Activated CD4-positive, alpha-beta T cell treated with anti-CD3 and anti-CD28 coated beads, Interleukin-2, amount 50 U/mL, for 16 hours (primary cell): Measurements from ENCODE around the gene TMSB10.
A peak's percentile ranks its signal among the peaks of the same experiment; 100 is the strongest.

Source experiments
- DNase-seq: peaks from one replicate; pipeline ENCODE4 v3.0.0-alpha.2; 2020

Gene TMSB10

DNA sequence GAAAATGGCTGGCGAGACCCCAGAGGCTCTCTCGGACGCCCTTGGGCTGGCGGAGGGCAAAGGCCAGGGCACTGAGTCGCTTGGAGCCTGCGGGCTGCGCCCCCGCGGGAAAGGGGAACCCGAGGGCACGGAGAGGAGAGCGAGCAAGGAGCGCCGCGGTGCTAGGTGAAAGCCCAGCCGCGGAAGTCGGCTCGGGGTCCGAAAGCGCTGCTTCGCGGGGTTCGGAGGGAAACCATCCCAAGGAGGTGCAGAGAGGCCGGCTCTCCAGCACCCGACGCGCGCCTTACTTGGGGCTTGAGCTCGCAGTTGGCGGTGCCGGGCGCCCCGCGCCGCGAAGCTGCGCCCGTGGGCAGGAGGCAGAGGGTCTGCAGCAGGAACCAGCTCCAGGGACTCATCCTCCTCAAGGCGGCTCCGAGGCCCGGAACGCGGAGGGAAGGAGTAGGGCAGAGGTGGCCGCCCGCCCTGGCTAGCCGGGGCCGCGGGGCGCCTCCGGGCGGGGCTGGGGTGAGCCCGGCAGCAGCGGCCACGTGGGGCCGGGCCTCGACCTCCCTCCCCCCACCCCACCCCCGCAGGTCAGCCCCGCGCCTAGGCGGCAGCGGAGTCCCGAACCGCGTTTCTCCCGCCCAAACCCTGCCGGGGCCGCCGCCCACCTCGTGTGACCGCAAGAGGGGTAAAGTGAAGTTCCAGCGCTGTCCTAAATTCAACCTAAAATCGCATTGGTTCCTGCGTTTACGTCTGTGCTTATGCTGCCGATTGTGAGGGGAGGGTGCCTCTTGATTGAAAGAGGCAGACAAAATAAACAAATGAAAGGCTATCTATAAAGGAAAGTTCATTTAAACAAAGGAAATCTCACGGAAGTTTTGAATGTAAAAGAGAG lies 24.6 kb upstream of the TMSB10 start, which contains the start of gene TRABD2A:
Gene TRABD2A, minus strand, starts transcription at position 440 of the 877 bp plus-strand sequence. Its CDS starts 45 bp downstream, at position 395.
- DNase-seq: peak; percentile 60

DNA sequence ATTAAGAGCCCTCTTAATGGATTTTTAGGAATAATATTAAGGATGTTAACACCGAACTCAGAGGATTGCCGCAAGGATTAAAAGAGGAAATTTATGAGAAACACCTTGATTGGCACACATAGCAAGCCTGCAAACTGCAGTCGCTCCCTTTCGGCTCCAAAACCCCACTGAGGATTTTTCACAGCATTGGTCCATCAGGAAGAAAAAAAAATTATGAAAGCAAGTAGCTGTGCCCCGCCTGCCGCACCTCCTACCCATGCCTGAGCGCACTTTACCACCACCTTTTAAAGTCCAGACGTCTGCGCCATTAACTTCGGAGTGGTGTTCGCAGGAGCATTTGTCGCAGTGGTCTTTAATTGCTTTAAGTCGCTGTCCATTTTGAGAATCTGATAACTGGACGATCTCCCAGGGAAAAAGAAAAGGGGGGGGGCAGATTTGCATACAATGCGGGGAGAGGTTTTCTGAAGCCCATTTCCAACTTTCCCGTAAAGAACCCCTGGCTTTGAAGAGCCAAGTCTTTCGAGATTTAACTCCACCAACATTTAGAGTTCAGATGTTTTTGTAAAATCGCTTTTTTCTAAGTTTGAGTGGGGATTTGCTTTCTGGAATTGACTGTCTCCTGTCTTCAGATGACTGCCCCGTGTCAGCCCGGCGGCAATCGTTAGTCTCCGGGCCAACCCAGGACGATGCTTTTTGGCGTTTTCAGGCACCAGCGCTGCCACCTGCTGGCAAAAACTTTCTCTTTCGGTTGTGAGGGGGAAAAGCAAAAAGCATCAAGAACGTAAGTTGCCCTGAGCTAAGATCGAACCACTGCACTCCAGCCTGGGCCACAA lies 23.7 kb upstream of the TMSB10 start:
- peak; percentile 94 for DNase-seq

DNA sequence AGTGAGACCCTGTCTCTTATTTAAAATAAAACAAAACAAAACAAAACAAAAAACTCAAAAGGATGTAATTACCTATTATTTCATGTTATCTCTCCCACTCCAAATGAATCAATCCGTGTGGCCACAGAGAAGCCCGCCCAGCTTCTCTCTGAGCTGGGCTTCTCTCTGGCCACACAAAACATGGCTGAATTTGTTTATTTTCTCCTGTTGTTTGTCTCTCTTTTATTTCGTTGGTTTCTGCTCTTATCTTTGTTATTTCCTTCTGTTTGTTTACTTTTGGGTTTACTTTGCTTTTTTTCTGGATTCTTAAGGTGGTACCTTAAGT lies 23.1 kb upstream of the TMSB10 start:
- DNase-seq: no peak

GRCh38 chr2:84882775-84883550 lies 22.5 kb upstream of the TMSB10 start:
- DNase-seq: no peak

GRCh38 chr2:84884449-84884848 lies 21.0 kb upstream of the TMSB10 start:
- no peak for DNase-seq

- DNase-seq: no peak
These were observed 20.3 kb upstream of the TMSB10 start for GRCh38 chr2:84885111-84885510.

- DNase-seq: no peak
These were observed 18.7 kb upstream of the TMSB10 start for GRCh38 chr2:84886791-84887190.

DNA sequence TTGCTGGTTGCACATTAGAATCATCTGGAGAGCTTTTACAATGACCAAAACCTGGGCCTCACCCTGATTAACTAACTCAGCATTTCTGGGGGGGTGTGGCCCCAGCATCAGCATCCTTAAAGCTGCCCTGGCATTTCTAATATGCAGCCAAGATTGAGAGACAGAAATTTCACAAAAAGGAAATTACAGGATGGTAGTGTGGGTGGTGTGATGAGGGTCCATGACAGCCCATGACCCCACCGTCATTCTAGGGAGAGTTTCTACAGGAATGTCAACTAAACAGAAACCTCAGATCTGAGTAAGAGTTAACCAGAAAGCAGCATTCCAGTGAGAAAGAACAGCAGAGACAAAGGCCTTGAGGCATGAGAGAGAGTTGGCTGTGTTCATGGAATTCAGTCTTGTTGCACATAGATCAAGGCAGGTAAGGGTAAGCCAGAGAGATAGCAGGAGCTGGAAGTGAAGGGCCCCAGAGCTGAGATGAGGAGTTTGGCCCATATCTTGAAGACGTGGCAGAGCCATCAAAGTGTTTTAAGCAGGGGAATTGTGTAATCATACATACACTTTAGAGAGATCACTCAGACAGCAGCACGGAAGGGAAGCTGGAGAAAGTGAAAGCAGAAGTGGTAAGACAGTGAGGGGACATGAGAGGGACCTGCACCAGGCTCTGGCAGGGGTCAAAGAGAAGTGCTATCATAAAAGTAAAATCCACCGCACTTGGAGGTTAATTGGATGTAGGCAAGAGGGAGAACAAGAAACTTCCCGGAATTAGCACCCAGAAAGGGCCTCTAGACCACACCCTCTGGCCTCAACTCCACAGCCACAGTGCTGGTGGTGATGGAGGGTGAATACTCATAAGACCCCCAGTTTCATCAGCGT lies 16.8 kb upstream of the TMSB10 start:
- peak; percentile 76 for DNase-seq

GRCh38 chr2:84889332-84889731 lies 16.1 kb upstream of the TMSB10 start:
- DNase-seq: no peak

GRCh38 chr2:84891355-84892010 lies 14.0 kb upstream of the TMSB10 start:
- DNase-seq: no peak

DNA sequence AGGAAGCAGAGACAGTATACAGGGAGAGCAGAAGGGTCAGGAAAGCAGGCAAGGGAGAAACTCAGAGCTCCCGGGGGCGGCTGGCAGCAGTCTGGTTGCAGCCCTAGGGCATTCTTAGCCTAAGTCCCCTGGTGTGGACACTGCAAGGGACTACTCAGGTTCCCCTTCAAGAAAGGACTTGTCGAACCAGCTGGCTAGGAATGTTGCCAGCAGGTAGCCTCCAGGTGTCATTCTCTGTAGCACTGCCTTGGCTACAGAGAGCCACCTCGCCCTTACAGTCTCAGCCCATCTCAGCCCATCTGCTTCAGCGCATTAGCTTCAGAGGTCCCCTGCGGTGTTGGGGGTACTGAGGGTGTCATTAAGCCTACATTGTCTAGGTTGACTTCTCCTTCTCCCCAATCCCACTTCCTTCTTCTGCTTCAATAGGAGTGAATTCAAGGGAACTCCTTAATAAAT lies 11.3 kb upstream of the TMSB10 start:
- no peak for DNase-seq

DNA sequence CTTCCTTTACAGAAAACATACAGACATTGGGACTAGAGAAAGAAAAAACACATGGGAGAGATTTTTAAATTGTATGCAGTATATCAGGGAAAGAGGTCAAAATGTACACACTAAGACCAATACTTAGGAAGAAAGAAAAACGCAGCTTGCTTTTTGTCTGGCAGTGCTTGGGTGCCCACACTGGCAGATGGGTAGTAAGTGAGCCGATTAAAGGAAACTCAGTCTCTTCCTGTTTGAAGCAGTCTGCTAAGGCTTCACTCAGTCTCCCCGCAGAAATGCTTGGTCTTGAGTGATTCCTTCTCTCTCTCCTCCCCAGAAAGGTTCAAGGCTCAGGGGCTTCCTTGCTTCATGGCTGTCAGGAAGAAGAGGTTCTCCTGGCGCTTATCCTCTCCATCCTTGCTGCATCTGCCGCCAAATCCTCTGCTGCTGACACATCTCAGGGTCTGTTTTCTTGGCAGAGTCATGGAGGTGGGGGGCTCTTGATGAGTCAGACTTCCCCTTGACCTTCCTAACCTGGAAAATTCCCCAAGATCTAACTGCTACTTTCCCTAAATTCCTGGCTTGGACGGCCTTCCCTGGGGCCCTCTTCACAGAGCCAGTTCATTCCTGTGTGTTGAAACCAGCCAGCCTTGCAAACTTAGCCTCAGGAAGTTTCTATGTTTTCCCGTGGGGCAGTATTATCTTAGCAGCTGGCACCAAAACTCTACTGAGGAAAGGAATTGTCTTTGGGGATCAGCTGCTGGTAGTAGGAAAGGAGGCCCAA lies 10.5 kb upstream of the TMSB10 start:
- no peak for DNase-seq

DNA sequence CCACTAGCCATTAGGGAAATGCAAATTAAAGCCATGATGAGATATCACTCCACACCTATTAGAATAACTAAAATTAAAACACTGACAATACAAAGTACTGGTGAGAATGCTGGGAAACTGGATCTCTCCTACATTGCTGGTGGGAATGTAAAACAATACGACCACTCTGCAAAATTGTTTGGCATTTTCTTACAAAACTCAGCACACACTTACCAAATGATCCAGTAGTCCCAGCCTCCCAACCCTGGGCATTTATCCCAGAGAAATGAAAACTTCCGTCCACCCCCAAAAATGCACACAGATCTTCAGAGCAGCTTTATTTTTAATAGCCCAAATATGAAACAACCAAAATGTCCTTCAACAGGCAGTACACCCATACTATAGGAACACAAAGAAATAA lies 8.9 kb upstream of the TMSB10 start:
- DNase-seq: no peak

DNA sequence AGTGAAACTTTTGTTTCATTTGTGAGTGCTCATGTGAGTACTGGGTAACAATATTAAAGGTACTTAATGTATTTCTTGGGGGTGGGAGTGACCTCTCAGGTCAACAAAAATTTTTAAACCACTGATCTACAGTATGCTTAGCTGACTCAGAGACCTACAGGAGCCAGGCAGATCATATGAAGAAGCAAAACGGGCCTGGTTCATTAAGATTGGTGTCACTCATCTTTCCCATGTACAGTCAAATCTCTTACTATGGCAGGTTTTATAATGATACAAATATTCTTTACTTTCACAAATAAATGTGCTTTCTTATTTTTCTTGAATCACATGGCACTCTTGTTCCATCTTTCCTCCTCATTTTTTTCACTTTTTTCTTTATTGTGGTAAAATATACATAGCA lies 7.7 kb upstream of the TMSB10 start:
- peak; percentile 63 for DNase-seq

DNA sequence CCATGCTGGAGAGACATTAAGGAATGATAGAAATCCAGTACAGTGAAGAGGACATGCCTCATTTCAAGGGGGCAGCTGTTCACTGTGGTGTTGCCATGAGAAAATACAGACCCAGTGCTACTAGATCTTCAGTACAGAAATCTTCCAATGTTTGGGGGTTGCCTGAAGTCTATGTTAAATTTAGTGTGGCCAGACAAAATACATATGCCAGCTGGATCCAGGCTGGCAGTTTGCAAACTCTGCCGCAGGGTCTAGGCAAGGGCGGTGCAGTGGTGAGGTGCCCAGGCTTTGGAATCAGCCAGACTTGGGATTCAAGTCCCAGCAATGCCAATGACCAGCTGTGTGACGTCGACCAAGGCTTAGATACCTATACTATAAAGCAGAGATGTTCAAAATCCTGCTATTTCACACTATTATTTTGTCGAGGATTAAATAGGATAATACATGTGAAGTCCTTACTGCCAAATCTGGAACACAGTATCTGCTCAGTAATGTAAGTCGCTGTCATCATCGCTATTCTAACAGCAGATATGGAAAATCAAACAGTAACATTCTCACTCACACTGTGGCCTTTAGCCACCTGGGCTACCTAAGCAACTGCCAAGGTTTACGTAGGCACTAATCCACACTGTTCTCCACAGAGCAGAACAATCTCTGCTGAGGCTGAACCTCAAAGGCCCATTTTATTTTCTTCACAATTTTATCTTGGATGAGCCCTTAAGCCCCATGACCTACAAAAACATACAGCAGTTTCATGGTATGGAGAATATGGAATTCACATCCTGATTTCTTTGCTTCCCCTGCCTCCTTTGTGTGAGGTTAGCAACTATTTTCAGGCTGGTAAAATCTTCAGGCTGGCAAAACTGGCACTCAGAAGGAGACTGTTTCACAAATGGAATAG lies 5.9 kb upstream of the TMSB10 start:
- DNase-seq: no peak

GRCh38 chr2:84900971-84901370 lies 4.5 kb upstream of the TMSB10 start:
- DNase-seq: no peak

- no peak for DNase-seq
These were observed 3.8 kb upstream of the TMSB10 start for GRCh38 chr2:84901593-84902120.

DNA sequence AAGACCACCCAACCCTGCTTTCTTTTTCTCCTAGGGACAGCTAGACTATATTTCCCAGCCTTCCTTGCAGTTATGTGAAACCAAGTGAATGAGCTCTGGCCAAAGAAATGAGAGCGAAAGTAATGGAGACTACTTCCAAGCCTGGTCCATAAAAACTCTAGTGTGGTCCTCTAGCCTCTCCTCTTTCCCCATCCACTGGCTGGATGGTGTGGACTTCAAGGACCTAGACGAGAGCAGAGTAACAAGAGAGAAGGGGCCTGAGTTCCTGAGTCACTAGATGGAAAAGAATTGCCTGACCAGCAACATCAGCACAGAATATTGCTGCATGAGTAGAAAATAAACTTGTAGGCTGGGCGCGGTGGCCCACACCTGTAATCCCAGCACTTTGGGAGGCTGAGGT lies 2.9 kb upstream of the TMSB10 start:
- no peak for DNase-seq

DNA sequence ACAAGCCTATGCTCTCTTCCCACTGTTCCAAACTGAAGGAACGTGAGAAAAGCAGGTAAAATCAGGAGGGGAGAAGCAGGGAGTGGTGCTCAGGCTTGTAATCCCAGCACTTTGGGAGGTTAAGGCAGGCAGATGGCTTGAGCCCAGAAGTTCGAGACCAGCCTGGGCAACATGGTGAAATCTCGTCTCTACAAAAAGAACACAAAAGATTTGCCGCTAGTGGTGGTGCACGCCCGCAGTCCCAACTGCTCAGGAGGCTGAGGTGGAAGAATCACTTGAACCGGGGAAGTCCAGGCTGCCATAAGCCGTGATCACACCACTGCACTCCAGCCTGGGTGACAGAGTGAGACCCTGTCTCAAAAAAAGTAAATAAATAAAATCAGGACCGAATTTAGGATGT lies 1.3 kb upstream of the TMSB10 start:
- no peak for DNase-seq
